Spleen (tissue), 7 donors: ENCODE results near the gene EIF3K.

Experiments
- POLR2A ChIP-seq, 3 donors: fragments of 450-650 bp; IDR thresholded peaks; one replicate each; pipeline ENCODE4 v1.5.1; 2017; ENCODE audit warnings: antibody characterized with exemption in 3 of 3, mild to moderate bottlenecking in 1 of 3
- POLR2AphosphoS5 ChIP-seq, 3 donors: sonication (generic); formaldehyde crosslinking; IDR thresholded peaks; one replicate each; pipeline ENCODE4 v1.5.1; 2017; ENCODE audit warnings: antibody characterized with exemption in 3 of 3
- TF ChIP-seq, protein P1 (sequence below), 11 experiments: fragments of 200-600 bp in 7 of 11; fragments of 450-650 bp in 4 of 11; sonication (generic) in 4 of 11; IDR thresholded peaks in 8 of 11; conservative IDR thresholded peaks in 3 of 11; 1 replicate in 7 of 11; 2 replicates in 4 of 11; pipeline versions ENCODE4 v1.4.0 to v1.8.0; 2016 to 2021; ENCODE audit warnings: antibody characterized with exemption in 11 of 11, inconsistent platforms in 4 of 11, mild to moderate bottlenecking in 1 of 11
- donor health status: DM: no; HTN: no; CAD: no; lungs with moderate emphysema.
- donor health status: DM: no; HTN: no; CAD: no.
- donor health status: DM: no; HTN: no; CAD: no.

DNA sequence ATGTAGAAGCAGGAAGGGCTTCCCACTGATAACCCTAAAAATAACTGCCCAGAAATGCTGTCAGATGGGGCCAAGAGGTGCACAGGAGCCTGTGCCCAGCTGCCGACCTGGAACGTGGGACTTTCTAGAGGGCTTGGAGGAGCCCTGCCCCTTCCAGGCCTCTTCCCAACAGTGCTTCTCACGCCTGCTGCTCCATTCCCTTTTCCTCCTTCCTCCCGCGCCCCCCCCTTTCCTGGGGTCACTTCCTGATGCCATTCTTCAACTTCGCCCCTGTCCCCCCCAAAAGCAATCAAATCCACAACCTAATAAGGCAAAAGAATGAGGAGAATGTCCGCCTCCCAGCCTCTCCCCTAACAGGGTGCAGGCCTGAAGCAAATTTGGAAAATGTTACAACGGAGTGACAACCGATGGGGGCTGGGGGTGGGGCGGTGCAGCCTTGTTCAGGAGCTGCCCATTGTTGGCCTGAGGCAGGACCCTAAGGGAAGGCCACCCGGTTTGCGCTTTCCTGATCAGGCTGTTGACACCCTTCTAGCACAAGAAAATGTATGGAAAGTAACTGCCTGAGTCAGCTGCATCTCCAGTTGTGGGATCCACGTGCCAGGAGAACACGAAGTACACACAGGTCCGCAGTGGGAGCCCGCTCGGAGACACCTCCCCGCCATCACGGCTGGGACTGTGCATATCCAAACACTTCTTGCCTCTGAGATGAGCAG is 47.1 kb downstream of the EIF3K start:
- TF ChIP-seq, protein P1, sequence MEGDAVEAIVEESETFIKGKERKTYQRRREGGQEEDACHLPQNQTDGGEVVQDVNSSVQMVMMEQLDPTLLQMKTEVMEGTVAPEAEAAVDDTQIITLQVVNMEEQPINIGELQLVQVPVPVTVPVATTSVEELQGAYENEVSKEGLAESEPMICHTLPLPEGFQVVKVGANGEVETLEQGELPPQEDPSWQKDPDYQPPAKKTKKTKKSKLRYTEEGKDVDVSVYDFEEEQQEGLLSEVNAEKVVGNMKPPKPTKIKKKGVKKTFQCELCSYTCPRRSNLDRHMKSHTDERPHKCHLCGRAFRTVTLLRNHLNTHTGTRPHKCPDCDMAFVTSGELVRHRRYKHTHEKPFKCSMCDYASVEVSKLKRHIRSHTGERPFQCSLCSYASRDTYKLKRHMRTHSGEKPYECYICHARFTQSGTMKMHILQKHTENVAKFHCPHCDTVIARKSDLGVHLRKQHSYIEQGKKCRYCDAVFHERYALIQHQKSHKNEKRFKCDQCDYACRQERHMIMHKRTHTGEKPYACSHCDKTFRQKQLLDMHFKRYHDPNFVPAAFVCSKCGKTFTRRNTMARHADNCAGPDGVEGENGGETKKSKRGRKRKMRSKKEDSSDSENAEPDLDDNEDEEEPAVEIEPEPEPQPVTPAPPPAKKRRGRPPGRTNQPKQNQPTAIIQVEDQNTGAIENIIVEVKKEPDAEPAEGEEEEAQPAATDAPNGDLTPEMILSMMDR (IDR thresholded peaks at IDR 0.05 in 8 of 11, conservative IDR thresholded peaks at IDR 0.05 in 3 of 11): no peak
- no peak for TF ChIP-seq POLR2A (IDR thresholded peaks at IDR 0.05)
- peak; percentile 32 to 62 (median 54) for TF ChIP-seq POLR2AphosphoS5 (IDR thresholded peaks at IDR 0.05)
